Adrenal gland (tissue), 12 donors: ENCODE measurements around the gene ASCL4. TPM values are rescaled to one million over a fixed set of nuclear protein-coding genes. Genes with fewer than 3 reads are reported as not detected.

Experiments used
- DNase-seq, 7 donors: peaks; one replicate each; pipeline ENCODE4 v3.0.0-alpha.2; 2019 to 2020
- H3K27ac ChIP-seq, 5 donors: fragments of 200-600 bp; sonication (generic) in 4 of 5; 1 replicate in 3 of 5; 2 replicates in 2 of 5; pipeline versions ENCODE4 v1.5.1 to v1.8.0; 2016 to 2020; ENCODE audit warnings: mild to moderate bottlenecking in 1 of 5
- H3K27me3 ChIP-seq: fragments of 200-600 bp; 2 replicates; pipeline ENCODE4 v1.8.0; 2021
- H3K36me3 ChIP-seq, 2 donors: fragments of 200-600 bp; replicated peaks in 1 of 2; 1 replicate in 1 of 2; 2 replicates in 1 of 2; pipeline versions ENCODE4 v1.5.1 to v1.8.0; 2018 to 2022
- H3K4me1 ChIP-seq, 2 donors: fragments of 200-600 bp; replicated peaks in 1 of 2; 1 replicate in 1 of 2; 2 replicates in 1 of 2; pipeline versions ENCODE4 v1.5.1 to v1.8.0; 2018 to 2021
- H3K4me3 ChIP-seq, 4 donors: fragments of 200-600 bp; sonication (generic) in 3 of 4; one replicate each; pipeline ENCODE4 v1.5.1; 2016 to 2018
- H3K9me3 ChIP-seq, 3 donors: fragments of 200-600 bp; sonication (generic) in 1 of 3; replicated peaks in 1 of 3; 1 replicate in 2 of 3; 2 replicates in 1 of 3; pipeline versions ENCODE4 v1.5.1 to v1.8.0; 2016 to 2021
- POLR2A ChIP-seq, 2 donors: fragments of 450-650 bp; IDR thresholded peaks; one replicate each; pipeline ENCODE4 v1.6.1; 2017; ENCODE audit warnings: antibody characterized with exemption in 2 of 2, mild to moderate bottlenecking in 2 of 2, moderate library complexity in 1 of 2
- WGBS, 4 donors: extraction: QIAGEN DNeasy Blood & Tissue Kit in 2 of 4; methylation state at CpG; one replicate each; pipeline versions ENCODE4 v1.1.5 to v1.1.7; 2013 to 2017; 5-methylcytosine and 5-hydroxymethylcytosine counted together
- intact Hi-C, 2 donors: fragments of 100-400 bp; cut with DNase I; formaldehyde crosslinking; loops; one replicate each; pipeline versions ENCODE4 v1.14.1 to v1.15.0; 2022 to 2023
- polyA plus RNA-seq, 3 donors: library from polyadenylated mRNA; stranded (reverse); fragments of 200-250 nt in 2 of 3; fragments of 350-450 nt in 1 of 3; fragmentation: Illumina TruSeq in 1 of 3; extraction: RNeasy Lipid Tissue Mini Kit (QIAGEN cat#74804) in 1 of 3; gene quantifications; one replicate each; pipeline ENCODE4 v1.2.3, GENCODE V29; 2013 to 2014
- total RNA-seq, 9 donors: library from RNA; depleted of rRNA in 4 of 9; stranded (reverse); fragments of >200 nt in 4 of 9; fragments of 120-200 nt in 1 of 9; fragmentation: NEBNext Ultra II Directional in 1 of 9; extraction: Animal tissue kit (Norgen Biotek cat#: 25700) in 1 of 9; gene quantifications; one replicate each; pipeline versions ENCODE4 v1.1.0 to v1.2.4, GENCODE V29; 2013 to 2023
- TF ChIP-seq, protein P1 (sequence below), 6 experiments: fragments of 450-650 bp in 4 of 6; fragments of 200-600 bp in 2 of 6; sonication (generic) in 1 of 6; IDR thresholded peaks; 1 replicate in 5 of 6; 2 replicates in 1 of 6; pipeline versions ENCODE4 v1.5.1 to v1.8.0; 2016 to 2021; ENCODE audit warnings: antibody characterized with exemption in 6 of 6, mild to moderate bottlenecking in 2 of 6, moderate library complexity in 1 of 6
- donor health status: healthy with polysubstance abuse.
- donor health status: Bipolar disorder and iron deficiency.
- donor health status: DM: yes; HTN: yes; CAD: no.
- donor health status: DM: no; HTN: no; CAD: no.
- donor health status: DM: no; HTN: no; CAD: no.
- donor health status: DM: yes; HTN: yes; CAD: no.

ASCL4 gene
- total and polyA plus RNA-seq, 12 donors: 0.07 TPM; not detected in 11

GRCh38 chr12:107783406-107784376 is 9.2 kb downstream of the ASCL4 start:
- no peak for TF ChIP-seq POLR2A (IDR thresholded peaks at IDR 0.05)
- TF ChIP-seq, protein P1, sequence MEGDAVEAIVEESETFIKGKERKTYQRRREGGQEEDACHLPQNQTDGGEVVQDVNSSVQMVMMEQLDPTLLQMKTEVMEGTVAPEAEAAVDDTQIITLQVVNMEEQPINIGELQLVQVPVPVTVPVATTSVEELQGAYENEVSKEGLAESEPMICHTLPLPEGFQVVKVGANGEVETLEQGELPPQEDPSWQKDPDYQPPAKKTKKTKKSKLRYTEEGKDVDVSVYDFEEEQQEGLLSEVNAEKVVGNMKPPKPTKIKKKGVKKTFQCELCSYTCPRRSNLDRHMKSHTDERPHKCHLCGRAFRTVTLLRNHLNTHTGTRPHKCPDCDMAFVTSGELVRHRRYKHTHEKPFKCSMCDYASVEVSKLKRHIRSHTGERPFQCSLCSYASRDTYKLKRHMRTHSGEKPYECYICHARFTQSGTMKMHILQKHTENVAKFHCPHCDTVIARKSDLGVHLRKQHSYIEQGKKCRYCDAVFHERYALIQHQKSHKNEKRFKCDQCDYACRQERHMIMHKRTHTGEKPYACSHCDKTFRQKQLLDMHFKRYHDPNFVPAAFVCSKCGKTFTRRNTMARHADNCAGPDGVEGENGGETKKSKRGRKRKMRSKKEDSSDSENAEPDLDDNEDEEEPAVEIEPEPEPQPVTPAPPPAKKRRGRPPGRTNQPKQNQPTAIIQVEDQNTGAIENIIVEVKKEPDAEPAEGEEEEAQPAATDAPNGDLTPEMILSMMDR (IDR thresholded peaks at IDR 0.05): no peak
- DNase-seq: no peak
- Histone ChIP-seq H3K27me3 (no peaks in the 10 kb centered on the region), H3K9me3 (no peaks in the 10 kb centered on the region), H3K36me3 (no peaks in the 10 kb centered on the region), H3K4me1 (no peaks in the 10 kb centered on the region), H3K27ac (no peak overlapping the region), H3K4me3 (no peak overlapping the region)
- intact Hi-C loops: no loop called here
- WGBS, 4 donors: 71 to 75% (median 72%) methylated on average over 6 of the region's 6 CpGs

- TF ChIP-seq, protein P1 (IDR thresholded peaks at IDR 0.05): no peak
- TF ChIP-seq POLR2A (IDR thresholded peaks at IDR 0.05): no peak
- DNase-seq: no peak
Observed at GRCh38 chr12:107788281-107788680, 13.8 kb downstream of the ASCL4 start.

GRCh38 chr12:107788690-107789458 is 14.4 kb downstream of the ASCL4 start:
- H3K4me3 ChIP-seq: no peak overlapping the region
- WGBS, 4 donors: 69 to 76% (median 72%) methylated on average over 17 of the region's 17 CpGs
- no peaks in the 10 kb centered on the region for H3K4me1 ChIP-seq
- DNase-seq: no peak
- H3K9me3 ChIP-seq: no peaks in the 10 kb centered on the region
- H3K36me3 ChIP-seq: no peaks in the 10 kb centered on the region
- intact Hi-C loops: no loop called here
- H3K27me3 ChIP-seq: peaks cover 7% of the 10 kb centered on the region
- TF ChIP-seq, protein P1 (IDR thresholded peaks at IDR 0.05): no peak
- no peak for TF ChIP-seq POLR2A (IDR thresholded peaks at IDR 0.05)
- H3K27ac ChIP-seq: no peak overlapping the region

More at GRCh38 chr12:107788281-107788680, 13.8 kb downstream of the ASCL4 start:
- Histone ChIP-seq H3K36me3 (no peaks in the 10 kb centered on the region), H3K4me3 (no peak overlapping the region), H3K27me3 (peaks cover 6% of the 10 kb centered on the region), H3K27ac (no peak overlapping the region), H3K4me1 (no peaks in the 10 kb centered on the region), H3K9me3 (no peaks in the 10 kb centered on the region)
- intact Hi-C loops: no loop called here
- whole genome bisulfite sequencing, 4 donors: 78 to 93% (median 79%) methylated on average over 2 of the region's 2 CpGs

DNA sequence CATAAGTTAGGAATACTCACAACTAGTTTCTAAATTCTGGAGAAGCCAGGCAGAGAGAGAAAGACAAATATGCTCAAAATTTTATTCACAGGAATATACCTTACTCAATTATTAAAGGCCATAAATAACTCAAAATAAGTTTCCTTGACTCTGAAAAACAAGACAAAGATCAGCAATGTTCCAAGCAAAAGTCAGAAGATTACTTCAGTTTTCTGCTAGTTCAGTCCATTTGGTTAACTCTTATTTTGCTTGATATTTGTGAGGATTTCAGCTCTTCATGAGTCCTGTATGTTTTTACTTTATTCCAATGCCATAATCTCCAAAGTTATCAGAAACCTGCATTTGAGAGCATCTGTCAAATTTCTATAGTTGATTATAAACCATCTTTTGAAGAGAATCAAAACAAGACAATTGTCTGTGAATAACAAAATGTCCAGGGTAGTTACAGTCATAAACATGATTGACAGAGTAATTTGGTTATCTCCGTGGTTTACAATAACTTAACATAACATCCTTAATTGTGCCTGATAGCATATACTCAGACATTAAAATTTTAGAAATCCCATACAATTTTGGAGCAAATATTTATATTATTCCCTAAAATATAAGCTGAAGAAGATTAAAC is 17.1 kb downstream of the ASCL4 start:
- 61 to 89% (median 71%) methylated on average over 1 of the region's 1 CpG for WGBS, 4 donors
- intact Hi-C loops: no loop called here
- H3K27me3 ChIP-seq: peaks cover 7% of the 10 kb centered on the region
- H3K4me1 ChIP-seq: no peaks in the 10 kb centered on the region
- TF ChIP-seq, protein P1 (IDR thresholded peaks at IDR 0.05): no peak
- no peak for TF ChIP-seq POLR2A (IDR thresholded peaks at IDR 0.05)
- H3K4me3 ChIP-seq: no peak overlapping the region
- no peaks in the 10 kb centered on the region for H3K36me3 ChIP-seq
- no peak for DNase-seq
- H3K9me3 ChIP-seq: no peaks in the 10 kb centered on the region
- no peak overlapping the region for H3K27ac ChIP-seq
